Measurements from ENCODE around the gene SPO11. TPM values are rescaled to one million over a fixed set of nuclear protein-coding genes. Genes with fewer than 3 reads are reported as not detected.

Gene SPO11
- total and polyA plus RNA-seq, 2 of the 4 experiments (the other 2 are of a cell fraction): not detected

DNA sequence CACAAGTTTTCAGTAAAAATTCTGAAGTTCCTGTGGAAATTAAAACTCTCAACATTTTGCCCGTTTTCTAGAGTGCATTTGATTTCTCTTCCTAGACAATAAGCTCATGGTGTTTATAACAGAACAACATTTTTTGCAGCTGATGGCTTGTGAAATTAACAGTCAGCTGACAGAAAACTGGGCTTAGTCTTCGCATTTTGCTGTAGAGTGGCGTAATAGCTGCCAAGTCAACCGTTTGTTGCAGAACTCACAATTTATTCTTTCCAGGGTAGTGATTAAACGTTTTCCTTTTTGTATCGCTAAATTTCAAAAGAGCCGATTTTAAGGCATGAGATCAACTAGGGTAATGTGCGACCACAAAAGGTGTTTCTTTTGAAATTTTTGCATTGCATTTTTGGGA, 1.4 kb downstream of the SPO11 start:
- H3K18ac ChIP-seq (ENCODE audit: low read depth, low read length): no peak overlapping the region
- DNase-seq (no peak), ATAC-seq (ENCODE audit: low read depth) (no peak)
- H4K20me1 ChIP-seq (ENCODE audit: insufficient read depth, low read length): no peaks in the 10 kb centered on the region
- no peak overlapping the region for H2BK5ac ChIP-seq (ENCODE audit: low read depth, low read length, poor library complexity, severe bottlenecking)
- no peak overlapping the region for H2AFZ ChIP-seq (replicated peaks; ENCODE audit: low read length, poor library complexity)
- intact Hi-C loops (cut with micrococcal nuclease) (no loop called here), in situ Hi-C loops (cut with MboI; ENCODE audit: low sequenced_read_pairs) (no loop called here), dilution Hi-C loops (cut with HindIII; ENCODE audit: low sequenced_read_pairs, unreplicated experiment) (no loop called here)
- no peak overlapping the region for H3K14ac ChIP-seq (replicated peaks; ENCODE audit: low read depth, low read length)
- no peaks in the 10 kb centered on the region for H3K79me1 ChIP-seq (ENCODE audit: low read depth in 1 of 2, low read length in 2 of 2)
- TF ChIP-seq FOS (IDR thresholded peaks at IDR 0.05; ENCODE audit: low read depth, low read length) (no peak), NFE2L2 (IDR thresholded peaks at IDR 0.05; ENCODE audit: low read depth, low read length) (no peak), RAD21 (IDR thresholded peaks at IDR 0.05; ENCODE audit: low read length) (no peak), RCOR1 (IDR thresholded peaks at IDR 0.05; ENCODE audit: insufficient replicate concordance, low read length) (no peak), CHD1 (IDR thresholded peaks at IDR 0.05; ENCODE audit: low read depth, low read length) (no peak), CEBPB (IDR thresholded peaks at IDR 0.05; ENCODE audit: low read depth, low read length) (no peak), BHLHE40 (IDR thresholded peaks at IDR 0.05; ENCODE audit: low read depth, low read length) (no peak), MAZ (IDR thresholded peaks at IDR 0.05; ENCODE audit: borderline replicate concordance, low read depth, low read length) (no peak), MXI1 (IDR thresholded peaks at IDR 0.05; ENCODE audit: borderline replicate concordance, low read depth, low read length) (no peak), SMC3 (IDR thresholded peaks at IDR 0.05; ENCODE audit: low read depth, low read length) (no peak), MAFK (IDR thresholded peaks at IDR 0.05; ENCODE audit: low read depth, low read length) (no peak), POLR2A (IDR thresholded peaks at IDR 0.05; ENCODE audit: low read depth, low read length) (no peak), RFX5 (IDR thresholded peaks at IDR 0.05; ENCODE audit: low read depth, low read length) (no peak)
- TF ChIP-seq, protein P1, sequence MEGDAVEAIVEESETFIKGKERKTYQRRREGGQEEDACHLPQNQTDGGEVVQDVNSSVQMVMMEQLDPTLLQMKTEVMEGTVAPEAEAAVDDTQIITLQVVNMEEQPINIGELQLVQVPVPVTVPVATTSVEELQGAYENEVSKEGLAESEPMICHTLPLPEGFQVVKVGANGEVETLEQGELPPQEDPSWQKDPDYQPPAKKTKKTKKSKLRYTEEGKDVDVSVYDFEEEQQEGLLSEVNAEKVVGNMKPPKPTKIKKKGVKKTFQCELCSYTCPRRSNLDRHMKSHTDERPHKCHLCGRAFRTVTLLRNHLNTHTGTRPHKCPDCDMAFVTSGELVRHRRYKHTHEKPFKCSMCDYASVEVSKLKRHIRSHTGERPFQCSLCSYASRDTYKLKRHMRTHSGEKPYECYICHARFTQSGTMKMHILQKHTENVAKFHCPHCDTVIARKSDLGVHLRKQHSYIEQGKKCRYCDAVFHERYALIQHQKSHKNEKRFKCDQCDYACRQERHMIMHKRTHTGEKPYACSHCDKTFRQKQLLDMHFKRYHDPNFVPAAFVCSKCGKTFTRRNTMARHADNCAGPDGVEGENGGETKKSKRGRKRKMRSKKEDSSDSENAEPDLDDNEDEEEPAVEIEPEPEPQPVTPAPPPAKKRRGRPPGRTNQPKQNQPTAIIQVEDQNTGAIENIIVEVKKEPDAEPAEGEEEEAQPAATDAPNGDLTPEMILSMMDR (conservative IDR thresholded peaks at IDR 0.05; ENCODE audit: low read depth, low read length): no peak
- TF ChIP-seq, protein P2, sequence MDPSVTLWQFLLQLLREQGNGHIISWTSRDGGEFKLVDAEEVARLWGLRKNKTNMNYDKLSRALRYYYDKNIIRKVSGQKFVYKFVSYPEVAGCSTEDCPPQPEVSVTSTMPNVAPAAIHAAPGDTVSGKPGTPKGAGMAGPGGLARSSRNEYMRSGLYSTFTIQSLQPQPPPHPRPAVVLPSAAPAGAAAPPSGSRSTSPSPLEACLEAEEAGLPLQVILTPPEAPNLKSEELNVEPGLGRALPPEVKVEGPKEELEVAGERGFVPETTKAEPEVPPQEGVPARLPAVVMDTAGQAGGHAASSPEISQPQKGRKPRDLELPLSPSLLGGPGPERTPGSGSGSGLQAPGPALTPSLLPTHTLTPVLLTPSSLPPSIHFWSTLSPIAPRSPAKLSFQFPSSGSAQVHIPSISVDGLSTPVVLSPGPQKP (IDR thresholded peaks at IDR 0.05; ENCODE audit: borderline replicate concordance, low read depth, low read length): no peak
- TF ChIP-seq, protein P3, sequence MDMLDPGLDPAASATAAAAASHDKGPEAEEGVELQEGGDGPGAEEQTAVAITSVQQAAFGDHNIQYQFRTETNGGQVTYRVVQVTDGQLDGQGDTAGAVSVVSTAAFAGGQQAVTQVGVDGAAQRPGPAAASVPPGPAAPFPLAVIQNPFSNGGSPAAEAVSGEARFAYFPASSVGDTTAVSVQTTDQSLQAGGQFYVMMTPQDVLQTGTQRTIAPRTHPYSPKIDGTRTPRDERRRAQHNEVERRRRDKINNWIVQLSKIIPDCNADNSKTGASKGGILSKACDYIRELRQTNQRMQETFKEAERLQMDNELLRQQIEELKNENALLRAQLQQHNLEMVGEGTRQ (IDR thresholded peaks at IDR 0.05; ENCODE audit: low read depth, low read length): no peak
- WGBS, 2 experiments (ENCODE audit: extremely low coverage in 2 of 2, insufficient read length in 1 of 2): 0% methylated on average over 2 of the region's 8 CpGs; no CpG with 5 or more reads in 1 of the 2 experiments
- CTCF ChIA-PET: interaction anchor here (0.8 kb wide), 1 partner anchor 16 kb away, joined by 3 read pairs; no protein-coding TSS in a partner anchor
- no peaks in the 10 kb centered on the region for H3K9me3 ChIP-seq (ENCODE audit: control insufficient read depth, insufficient read depth, low read length)
- no peak overlapping the region for H2BK20ac ChIP-seq (ENCODE audit: low read depth, low read length)
- no peak overlapping the region for H4K8ac ChIP-seq (ENCODE audit: low read depth in 2 of 2, low read length in 2 of 2)
- H3K23ac ChIP-seq (ENCODE audit: low read depth, low read length): no peak overlapping the region
- H3K9me1 ChIP-seq (ENCODE audit: insufficient read depth, low read length): no peaks in the 10 kb centered on the region
- H4K91ac ChIP-seq (ENCODE audit: insufficient read depth, low read depth, low read length): no peak overlapping the region
- H3K4ac ChIP-seq (ENCODE audit: low read depth, low read length): no peak overlapping the region
- H3K27ac ChIP-seq (ENCODE audit: insufficient read depth, low read length): no peak overlapping the region
- H3K36me3 ChIP-seq (ENCODE audit: control insufficient read depth, insufficient read depth, low read length): no peaks in the 10 kb centered on the region
- H3K9ac ChIP-seq (ENCODE audit: low read depth, low read length): no peak overlapping the region
- no TSS peak for BruUV-seq (replicated peaks)
- no peak overlapping the region for H3K4me3 ChIP-seq (ENCODE audit: insufficient read depth, low read depth, low read length)
- no peak overlapping the region for H3K4me2 ChIP-seq (ENCODE audit: low read depth, low read length)
- POLR2A ChIA-PET (ENCODE audit: unreplicated experiment): no interaction called here
- no peak overlapping the region for H2AK9ac ChIP-seq (replicated peaks; ENCODE audit: low read depth, low read length, poor library complexity)
- no peaks in the 10 kb centered on the region for H3K4me1 ChIP-seq (ENCODE audit: control insufficient read depth, insufficient read depth, low read length)
- H2BK120ac ChIP-seq (ENCODE audit: low read depth, low read length): no peak overlapping the region
- peaks cover 8% of the 10 kb centered on the region; the same call in 1 of the 2 replicates for H3K27me3 ChIP-seq (ENCODE audit: control insufficient read depth, insufficient read depth, low read length)
- H4K5ac ChIP-seq (ENCODE audit: low read depth, low read length): no peak overlapping the region
- no peak overlapping the region for H2BK15ac ChIP-seq (ENCODE audit: low read depth, low read length)
- H2AK5ac ChIP-seq (ENCODE audit: low read depth, low read length): no peak overlapping the region
- H3K56ac ChIP-seq (ENCODE audit: extremely low read depth, insufficient read depth, low read length): no peak overlapping the region

Data from IMR-90 (cell line).